Activated CD4-positive, CD25-positive, alpha-beta regulatory T cell treated with anti-CD3 and anti-CD28 coated beads, Interleukin-2, amount 50 U/mL, for 16 hours (primary cell): ENCODE data around the gene ATXN1.

Source experiments
- DNase-seq: peaks from one replicate; pipeline ENCODE4 v3.0.0-alpha.2; 2020; ENCODE audit warnings: low read depth, low spot score

ATXN1 gene

GRCh38 chr6:16783509-16783908, 22.2 kb upstream of the ATXN1 start:
- DNase-seq = no peak

DNA sequence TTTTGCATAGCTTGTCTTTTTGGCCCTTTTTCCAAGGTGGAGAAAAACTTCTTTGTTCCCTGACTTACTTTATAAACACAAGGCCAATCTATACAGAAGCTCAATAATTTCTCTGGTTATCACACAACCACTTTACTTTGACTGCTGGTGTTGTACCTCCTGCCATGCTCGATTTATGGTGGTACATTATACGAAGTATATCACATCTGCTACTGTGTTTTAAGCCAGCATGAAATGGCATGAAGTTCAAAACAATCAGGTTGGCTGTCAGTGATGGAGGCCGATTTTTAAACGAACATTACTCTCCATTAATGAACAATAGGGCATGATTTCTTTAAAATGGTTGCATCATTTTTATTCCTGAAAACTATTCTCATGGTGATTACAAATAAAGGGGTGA, 21.0 kb upstream of the ATXN1 start:
- no peak for DNase-seq

DNA sequence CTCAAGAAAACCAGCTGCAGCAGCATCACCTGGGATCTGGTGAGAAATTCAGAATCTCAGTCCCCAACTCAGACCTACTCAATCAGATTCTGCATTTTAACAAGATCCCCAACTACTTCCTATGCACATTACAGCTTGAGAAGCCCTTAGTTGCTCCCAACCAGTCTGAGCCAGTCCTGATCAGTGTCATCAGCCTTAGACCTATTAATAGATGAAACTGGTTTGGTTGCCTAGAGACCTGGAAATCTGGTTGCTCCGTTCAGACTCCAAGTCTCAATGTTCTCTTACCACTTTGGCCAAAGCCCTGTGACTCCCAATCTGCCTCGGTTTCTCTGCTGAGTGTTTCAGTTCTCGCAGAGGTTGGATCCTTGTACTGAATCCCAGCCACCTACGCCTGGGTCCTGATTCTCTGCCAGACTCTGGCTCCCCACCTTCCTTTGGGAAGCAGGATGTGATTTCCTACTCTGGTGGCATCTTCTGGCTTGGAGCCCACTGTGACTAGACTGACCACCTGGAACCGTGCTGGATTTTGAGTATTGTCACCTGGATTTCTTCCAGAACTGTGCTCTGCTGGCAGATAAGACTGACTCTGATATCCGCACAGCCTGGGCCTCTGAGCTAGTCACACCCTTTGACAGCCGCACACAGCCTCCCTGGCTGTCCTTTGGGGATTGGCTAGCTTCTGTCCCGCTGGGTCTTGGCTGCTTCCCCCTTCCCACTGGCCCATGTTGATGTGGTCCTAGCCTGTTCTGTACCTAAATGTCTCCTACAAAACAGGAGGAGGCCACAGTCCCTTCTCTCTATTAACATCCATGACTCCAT, 20.3 kb upstream of the ATXN1 start:
- DNase-seq = no peak

DNA sequence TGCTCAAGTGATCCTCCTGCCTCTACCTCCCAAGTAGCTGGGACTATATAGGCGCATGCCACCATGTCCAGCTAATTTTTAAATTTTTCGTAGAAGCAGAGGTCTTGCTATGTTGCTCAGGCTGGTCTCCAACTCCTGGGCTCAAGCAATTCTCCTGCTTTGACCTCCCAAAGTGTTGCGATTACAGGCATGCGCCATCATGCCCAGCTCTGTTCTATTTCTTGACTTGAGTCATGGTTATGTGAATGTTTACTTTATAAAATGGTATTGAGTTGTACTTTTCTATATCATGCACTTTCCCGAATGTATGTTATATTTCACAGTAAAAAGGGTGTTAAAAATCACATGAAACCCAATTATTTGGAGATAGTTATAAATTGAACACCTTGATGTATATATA, 17.3 kb upstream of the ATXN1 start:
- DNase-seq = no peak

GRCh38 chr6:16777794-16778193, 16.5 kb upstream of the ATXN1 start:
- no peak for DNase-seq

DNA sequence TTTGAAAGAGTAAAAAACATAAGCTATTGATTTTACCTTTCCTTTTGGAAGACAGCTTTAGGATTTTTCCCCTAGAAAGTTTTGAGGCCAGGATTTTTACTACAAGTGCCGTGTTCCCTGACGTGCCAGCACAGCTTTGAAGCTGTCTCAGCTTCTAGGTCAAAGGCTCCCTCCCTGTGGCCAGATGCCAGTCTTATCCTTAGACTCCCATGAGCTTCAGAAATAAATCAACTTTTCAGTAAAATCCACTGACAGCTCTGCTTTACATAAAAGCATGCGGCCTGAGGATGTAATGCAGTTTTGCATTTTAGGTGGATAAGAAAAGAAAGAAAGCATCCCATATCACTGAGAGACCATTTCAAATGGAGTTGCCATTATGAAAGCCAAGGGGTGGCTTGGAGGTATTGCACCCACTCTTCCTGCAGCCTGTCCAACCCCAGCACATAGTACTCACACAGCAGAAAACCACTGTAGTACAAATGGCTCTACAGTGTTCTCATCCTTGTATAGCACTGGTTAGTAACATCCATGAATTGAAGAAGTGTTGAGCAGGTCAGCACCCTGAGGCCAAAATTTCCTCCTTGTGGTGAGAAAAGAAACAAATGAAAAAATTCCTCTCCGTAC, 15.2 kb upstream of the ATXN1 start:
- no peak for DNase-seq

- no peak for DNase-seq
These were observed 13.2 kb upstream of the ATXN1 start for GRCh38 chr6:16774437-16774836.

- DNase-seq = no peak
These were observed 12.1 kb upstream of the ATXN1 start for GRCh38 chr6:16773362-16773761.

GRCh38 chr6:16770701-16771569, 9.7 kb upstream of the ATXN1 start:
- peak; percentile 51 for DNase-seq

DNA sequence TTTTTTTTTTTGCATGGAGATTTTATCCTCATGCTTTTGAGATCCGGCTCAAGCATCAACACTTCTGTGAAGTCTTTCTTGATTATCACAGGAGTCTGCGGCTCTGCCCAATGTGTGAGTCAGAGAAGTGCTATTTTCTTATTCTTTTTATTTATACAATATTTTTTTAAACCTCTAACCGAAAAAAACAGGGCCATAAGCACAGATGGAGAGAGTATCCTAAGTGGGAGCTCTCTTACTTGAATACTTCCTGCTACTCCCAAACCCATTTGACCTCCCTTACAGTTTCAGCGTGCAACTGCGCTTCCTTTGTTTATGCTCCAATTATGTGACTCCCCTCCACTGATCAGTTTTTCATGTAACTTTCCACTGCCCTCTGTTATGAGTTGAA, 8.7 kb upstream of the ATXN1 start:
- no peak for DNase-seq

DNA sequence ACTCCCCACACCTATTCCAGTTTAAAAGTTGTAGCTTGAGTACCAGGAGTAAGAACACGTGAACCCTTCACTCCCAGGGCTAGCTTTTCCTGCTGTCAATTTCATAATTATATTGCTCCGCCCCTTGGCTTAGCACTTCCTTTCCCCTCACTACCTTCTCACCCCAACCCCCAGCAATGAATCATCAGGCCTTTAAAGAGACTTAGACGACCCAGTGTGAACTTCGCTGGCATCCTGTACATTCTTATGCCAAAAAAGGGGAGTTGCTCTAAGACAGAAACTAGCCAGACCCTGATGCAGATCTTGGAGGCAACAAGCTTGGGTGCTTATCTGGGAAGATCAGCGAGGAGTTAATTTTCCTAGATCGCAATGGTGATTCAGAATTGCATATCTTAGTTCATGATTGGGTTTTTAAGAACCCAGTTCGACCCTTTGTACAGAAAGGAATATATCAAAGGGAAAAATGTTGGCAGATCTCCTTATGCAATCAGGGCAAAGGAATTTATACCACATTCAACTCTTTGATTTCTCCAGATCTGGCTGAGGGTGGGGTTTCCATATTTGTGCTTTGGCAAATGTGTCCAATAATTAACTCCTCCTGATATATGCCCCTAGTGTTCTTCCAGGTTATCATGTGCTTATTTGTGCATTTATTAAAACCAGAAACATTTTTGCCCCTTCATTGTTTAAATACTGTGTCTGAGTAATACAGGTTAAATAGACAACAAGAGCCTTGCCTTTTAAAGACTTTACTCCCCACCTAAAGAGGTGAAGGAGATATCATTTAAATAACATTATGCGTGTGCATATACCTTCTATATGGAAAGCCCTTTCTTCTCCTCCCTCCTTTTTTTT, 8.1 kb upstream of the ATXN1 start:
- DNase-seq = peak; percentile 43

GRCh38 chr6:16768477-16768830, 7.2 kb upstream of the ATXN1 start:
- no peak for DNase-seq

DNA sequence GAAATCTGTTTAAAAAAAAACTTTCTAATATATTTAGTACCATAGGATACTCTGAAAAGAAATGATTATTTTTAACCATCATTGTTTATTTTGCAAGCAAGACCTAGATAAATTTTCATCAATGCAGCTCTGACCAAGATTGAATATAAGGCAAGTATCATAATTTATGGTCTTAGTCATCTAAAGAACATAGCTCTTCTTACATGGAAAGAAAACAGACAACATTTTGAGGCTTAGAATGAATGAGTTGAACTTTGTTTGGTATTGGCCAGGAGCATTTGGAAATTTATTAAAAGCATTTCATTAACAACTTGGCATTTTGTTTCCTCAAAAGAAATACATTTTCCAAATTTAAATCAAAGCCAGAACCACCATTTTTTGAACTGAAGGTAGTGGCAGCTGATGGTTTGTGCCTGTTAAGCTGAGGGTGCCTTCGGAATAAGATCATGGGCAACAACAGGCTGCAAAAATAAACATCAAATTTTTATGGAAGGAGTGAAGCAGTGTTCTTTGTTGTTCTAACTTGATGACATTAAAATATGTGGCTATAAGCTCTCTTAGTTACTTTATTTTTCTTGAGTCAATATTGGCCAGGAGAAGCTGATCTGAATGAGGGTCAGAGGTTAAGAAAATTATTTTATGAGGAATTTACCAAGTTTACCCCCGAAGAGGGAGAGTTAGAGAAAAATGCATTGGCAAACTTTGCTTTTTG, 6.7 kb upstream of the ATXN1 start:
- DNase-seq = no peak

DNA sequence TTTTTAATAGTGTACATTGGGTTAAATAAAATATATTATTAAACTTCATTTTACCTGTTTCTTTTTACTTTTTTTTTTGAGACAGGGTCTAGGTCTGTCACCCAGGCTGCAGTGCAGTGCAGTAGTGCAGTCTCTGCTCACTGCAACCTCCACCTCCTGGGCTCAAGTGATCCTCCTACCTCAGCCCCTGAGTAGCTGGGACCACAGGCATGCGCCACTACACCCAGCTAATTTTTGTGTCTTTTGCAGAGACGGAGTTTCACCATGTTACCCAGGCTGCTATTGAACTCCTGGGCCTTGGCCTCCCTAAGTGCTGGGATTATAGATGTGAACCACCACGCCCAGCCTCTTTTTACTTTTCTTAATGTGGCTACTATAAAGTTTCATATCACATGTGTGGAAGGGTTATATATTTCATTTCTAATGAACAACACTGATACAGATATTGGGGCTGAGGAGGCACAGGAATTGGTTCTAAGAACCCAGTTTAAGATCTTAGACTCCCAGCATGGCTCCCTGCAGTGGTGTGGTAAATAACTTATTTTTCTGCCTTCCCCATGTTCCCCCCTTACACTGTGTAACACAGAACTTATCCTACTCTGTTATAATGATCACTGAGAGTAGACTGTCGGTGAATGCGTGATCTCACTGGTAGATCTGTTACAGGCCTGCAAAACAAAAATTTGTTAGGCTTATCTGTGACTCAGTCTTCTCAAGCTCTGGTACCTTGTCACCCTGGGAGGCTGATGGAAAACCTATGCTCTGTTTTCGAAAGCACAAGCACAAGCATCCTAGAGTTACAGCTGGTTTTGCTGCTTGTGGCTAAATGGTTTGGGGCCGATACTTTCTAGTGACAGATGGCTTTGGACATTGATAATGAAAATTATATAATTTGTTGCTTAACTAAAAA, 5.8 kb upstream of the ATXN1 start:
- no peak for DNase-seq

- DNase-seq = no peak
These were observed 4.8 kb upstream of the ATXN1 start for GRCh38 chr6:16766043-16766536.

DNA sequence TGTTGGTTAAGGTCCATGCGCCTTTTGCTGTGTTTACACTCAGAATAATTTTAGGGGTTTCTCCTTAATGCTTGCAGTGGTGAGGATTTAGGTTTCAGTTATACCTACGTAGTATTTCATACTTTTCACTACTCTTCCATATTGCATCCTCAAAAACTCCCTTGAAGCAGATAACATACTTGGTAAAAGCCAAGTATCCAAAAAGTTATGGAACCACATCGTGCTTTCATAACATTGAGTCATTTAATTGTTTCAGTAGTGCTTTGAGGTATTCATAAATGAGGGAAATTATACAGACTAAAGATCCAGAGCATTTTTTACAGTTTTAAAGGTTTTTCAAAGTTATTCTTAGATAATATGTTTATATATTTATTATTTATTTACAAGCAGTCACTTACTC, 4.0 kb upstream of the ATXN1 start:
- DNase-seq = no peak

DNA sequence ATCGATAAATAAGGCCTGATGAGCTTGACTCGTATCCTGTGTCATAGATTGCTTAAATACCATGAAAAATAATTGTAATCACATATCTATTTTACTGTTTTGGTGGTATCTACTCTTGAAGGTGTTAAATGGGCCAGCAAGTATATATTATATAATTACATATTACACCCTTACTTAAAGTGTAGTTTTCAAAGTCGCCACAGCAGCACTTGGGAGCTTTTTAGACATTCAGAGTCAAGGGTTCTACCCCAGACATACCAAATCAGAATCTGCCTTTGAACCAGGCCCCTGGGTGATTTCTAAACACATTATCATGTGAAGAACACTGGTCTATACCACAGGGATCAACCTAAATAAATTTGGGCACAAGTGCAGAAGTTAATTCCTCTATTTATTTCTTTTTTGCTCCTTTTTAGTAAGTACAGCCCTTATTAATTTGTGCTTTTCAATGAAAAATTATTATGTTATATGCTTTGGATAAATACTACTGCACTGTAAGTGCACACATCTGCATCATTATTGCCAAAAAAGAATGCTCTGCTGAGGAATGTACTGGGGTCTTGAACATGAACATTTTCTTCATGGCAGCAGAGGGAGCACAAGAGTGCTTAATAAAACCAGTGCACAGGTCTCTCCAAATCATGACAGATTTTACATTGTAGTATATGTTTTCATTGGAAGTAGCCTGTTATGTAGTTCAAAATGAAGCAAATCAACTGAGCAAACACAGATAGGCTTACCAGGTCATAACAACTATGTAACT, 3.1 kb upstream of the ATXN1 start:
- DNase-seq = no peak

- peak; percentile 51 for DNase-seq
These were observed 1.6 kb upstream of the ATXN1 start for GRCh38 chr6:16762550-16763477.
